Panc1 (cell line): ENCODE results near the gene SORBS1. TPM values are rescaled to one million over a fixed set of nuclear protein-coding genes. Genes with fewer than 3 reads are reported as not detected.
A peak's percentile ranks its signal among the peaks of the same experiment; 100 is the strongest.

ENCODE experiments used
- ATAC-seq: fragments of 200-7000 bp; cut with Tn5 transposase; 2 replicates; pipeline ENCODE4 v1.9.1; 2020; ENCODE audit warnings: mild to moderate bottlenecking, moderate library complexity
- BruUV-seq: library from RNA; stranded (reverse); fragments of 400-500 nt; replicated peaks from 2 replicates; lab custom pipeline; 2021; lab: Mats Ljungman, UMichigan
- CTCF ChIA-PET: fragments of 300-600 bp; sonication (Branson Sonifier 250); formaldehyde crosslinking; loops from one replicate; lab custom pipeline; 2022; ENCODE audit warnings: antibody characterized with exemption; lab: Charles Lee
- POLR2A ChIA-PET: fragments of 300-600 bp; sonication (Branson Sonifier 250); formaldehyde crosslinking; loops from one replicate; lab custom pipeline; 2022; ENCODE audit warnings: antibody characterized with exemption; lab: Charles Lee
- DNase-seq: peaks from one replicate; pipeline ENCODE4 v3.0.0-alpha.2; 2010; ENCODE audit warnings: low read depth, low spot score
- H3K27ac ChIP-seq: 2 replicates; pipeline ENCODE4 v1.5.1; 2011; ENCODE audit warnings: mild to moderate bottlenecking, low read length, inconsistent platforms
- H3K27me3 ChIP-seq: fragments of 200-500 bp; sonication (Bioruptor generic); 2 replicates; pipeline ENCODE4 v1.6.0; 2014; ENCODE audit warnings: low read length, inconsistent platforms; ENCODE audit not compliant: control insufficient read depth, insufficient read depth
- H3K36me3 ChIP-seq: fragments of 200-500 bp; sonication (Bioruptor generic); 2 replicates; pipeline ENCODE4 v1.5.1; 2014; ENCODE audit warnings: inconsistent platforms, mild to moderate bottlenecking, low read length, moderate library complexity; ENCODE audit not compliant: control insufficient read depth, insufficient read depth
- H3K4me1 ChIP-seq: 2 replicates; pipeline ENCODE4 v1.5.1; 2011; ENCODE audit warnings: inconsistent platforms, mild to moderate bottlenecking, low read length, moderate library complexity; ENCODE audit not compliant: control insufficient read depth, insufficient read depth
- H3K4me3 ChIP-seq, 2 experiments: 2 replicates each; pipeline ENCODE4 v1.5.1; 2011 to 2012; ENCODE audit warnings: low read depth in 2 of 2, low read length in 2 of 2, mild to moderate bottlenecking in 2 of 2, inconsistent platforms in 1 of 2, moderate library complexity in 1 of 2
- H3K9me3 ChIP-seq: fragments of 200-500 bp; sonication (Bioruptor generic); 2 replicates; pipeline ENCODE4 v1.5.1; 2014; ENCODE audit warnings: low read depth, mild to moderate bottlenecking, inconsistent platforms, low read length, moderate library complexity; ENCODE audit not compliant: control insufficient read depth, insufficient read depth
- POLR2AphosphoS5 ChIP-seq: IDR thresholded peaks from 2 replicates; pipeline ENCODE4 v1.6.1; 2012; ENCODE audit warnings: mild to moderate bottlenecking, low read depth, low read length, moderate library complexity
- SIN3A ChIP-seq: IDR thresholded peaks from 2 replicates; pipeline ENCODE4 v1.6.1; 2012; ENCODE audit warnings: low read depth, mild to moderate bottlenecking, low read length, moderate library complexity, borderline replicate concordance; ENCODE audit not compliant: insufficient read depth
- TCF7L2 ChIP-seq: IDR thresholded peaks from 2 replicates; pipeline ENCODE4 v1.6.1; 2011; ENCODE audit warnings: mild to moderate bottlenecking, low read depth, low read length, inconsistent platforms
- in situ Hi-C: cut with HindIII; loops from 2 replicates; pipeline ENCODE4 v1.10.0; 2016; ENCODE audit warnings: low sequenced_read_pairs, low pct_unique_long_range_greater_than_20kb
- intact Hi-C: fragments of 100-400 bp; cut with micrococcal nuclease; formaldehyde crosslinking; loops from one replicate; pipeline ENCODE4 v1.10.0; 2022; ENCODE audit not compliant: unreplicated experiment
- total RNA-seq: library from RNA; stranded (reverse); gene quantifications from one replicate; pipeline ENCODE4 v1.2.1, GENCODE V29; 2021; ENCODE audit not compliant: unreplicated experiment
- TF ChIP-seq, protein P1 (sequence below): fragments of 450-650 bp; IDR thresholded peaks from 2 replicates; pipeline ENCODE4 v1.5.1; 2017; ENCODE audit warnings: mild to moderate bottlenecking
- TF ChIP-seq, protein P2 (sequence below), 2 experiments: IDR thresholded peaks; 2 replicates each; pipeline ENCODE4 v1.6.1; 2011 to 2012; ENCODE audit warnings: low read depth in 2 of 2, control low read depth in 1 of 2, low read length in 1 of 2, mild to moderate bottlenecking in 1 of 2, moderate library complexity in 1 of 2; ENCODE audit not compliant: insufficient read depth in 1 of 2

SORBS1 gene
- total RNA-seq, 1 experiment from 2014 or later = 29.4 TPM

DNA sequence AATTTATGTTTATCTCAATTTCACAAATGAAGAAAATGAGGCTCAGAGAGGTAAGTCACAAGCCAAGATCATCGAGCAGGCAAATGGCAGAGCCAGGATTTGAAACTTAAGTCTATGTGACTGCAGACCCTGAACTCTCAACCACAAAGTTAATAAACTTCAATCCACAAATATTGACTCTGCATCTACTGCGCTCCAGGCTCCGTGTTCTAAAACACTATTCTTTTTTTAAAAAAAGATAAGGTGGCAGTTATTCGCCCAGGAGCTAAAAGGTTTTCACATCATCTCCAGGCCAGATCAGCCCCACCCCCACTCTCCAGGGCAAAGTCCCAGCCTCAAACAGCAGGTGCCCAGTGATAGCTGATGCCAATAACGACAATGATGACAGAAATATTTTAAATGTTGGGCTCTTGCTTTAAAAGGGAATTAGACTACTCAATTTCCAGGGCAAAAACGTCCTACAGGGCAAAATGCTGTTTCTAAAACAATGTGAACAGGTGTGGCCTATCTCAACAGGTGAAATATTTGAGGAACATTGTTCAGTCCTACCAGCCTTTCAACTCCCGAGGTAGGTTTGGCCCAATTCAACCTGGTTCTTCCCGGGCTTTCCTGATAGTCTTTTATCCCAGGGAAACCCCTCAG is 85.2 kb downstream of the SORBS1 start:
- CTCF ChIA-PET = no interaction called here
- in situ Hi-C loops (no loop called here), intact Hi-C loops (no loop called here)
- Histone ChIP-seq H3K4me1 (peaks cover 31% of the 10 kb centered on the region), H3K4me3 (no peak overlapping the region), H3K27ac (peak overlapping the region; percentile 60), H3K27me3 (no peaks in the 10 kb centered on the region), H3K9me3 (no peaks in the 10 kb centered on the region), H3K36me3 (no peaks in the 10 kb centered on the region)
- DNase-seq (no peak), ATAC-seq (no peak)
- no peak for TF ChIP-seq TCF7L2
- no TSS peak for BruUV-seq
- POLR2A ChIA-PET = no interaction called here

DNA sequence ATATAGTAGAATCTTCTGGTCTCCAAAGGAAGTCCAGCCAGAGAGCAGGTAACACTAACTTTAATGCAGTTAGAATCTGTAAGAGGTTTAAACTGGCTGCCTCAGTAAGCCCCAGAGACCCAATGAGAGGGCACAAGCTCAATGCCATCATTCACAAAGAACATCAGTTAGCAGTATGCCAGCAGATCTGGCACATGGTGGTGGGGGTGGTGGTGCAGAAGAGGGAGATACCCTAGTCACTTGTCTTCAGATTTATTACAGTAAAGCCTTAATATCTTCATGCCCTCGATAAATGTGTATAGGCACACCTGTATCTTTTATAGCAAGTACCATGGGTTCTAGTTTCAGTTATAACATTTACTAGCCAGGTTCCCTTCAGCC is 86.2 kb downstream of the SORBS1 start:
- POLR2A ChIA-PET = no interaction called here
- BruUV-seq = no TSS peak
- no peak for ATAC-seq

More for the DNA sequence above, 86.2 kb downstream of the SORBS1 start:
- H3K36me3 ChIP-seq = no peaks in the 10 kb centered on the region
- intact Hi-C loops (no loop called here), in situ Hi-C loops (no loop called here)
- CTCF ChIA-PET = no interaction called here
- no peaks in the 10 kb centered on the region for H3K27me3 ChIP-seq
- H3K4me3 ChIP-seq = no peak overlapping the region
- H3K27ac ChIP-seq = peak overlapping the region; percentile 60
- peaks cover 32% of the 10 kb centered on the region for H3K4me1 ChIP-seq
- TF ChIP-seq SIN3A (no peak), POLR2AphosphoS5 (no peak), TCF7L2 (no peak)
- TF ChIP-seq, protein P1, sequence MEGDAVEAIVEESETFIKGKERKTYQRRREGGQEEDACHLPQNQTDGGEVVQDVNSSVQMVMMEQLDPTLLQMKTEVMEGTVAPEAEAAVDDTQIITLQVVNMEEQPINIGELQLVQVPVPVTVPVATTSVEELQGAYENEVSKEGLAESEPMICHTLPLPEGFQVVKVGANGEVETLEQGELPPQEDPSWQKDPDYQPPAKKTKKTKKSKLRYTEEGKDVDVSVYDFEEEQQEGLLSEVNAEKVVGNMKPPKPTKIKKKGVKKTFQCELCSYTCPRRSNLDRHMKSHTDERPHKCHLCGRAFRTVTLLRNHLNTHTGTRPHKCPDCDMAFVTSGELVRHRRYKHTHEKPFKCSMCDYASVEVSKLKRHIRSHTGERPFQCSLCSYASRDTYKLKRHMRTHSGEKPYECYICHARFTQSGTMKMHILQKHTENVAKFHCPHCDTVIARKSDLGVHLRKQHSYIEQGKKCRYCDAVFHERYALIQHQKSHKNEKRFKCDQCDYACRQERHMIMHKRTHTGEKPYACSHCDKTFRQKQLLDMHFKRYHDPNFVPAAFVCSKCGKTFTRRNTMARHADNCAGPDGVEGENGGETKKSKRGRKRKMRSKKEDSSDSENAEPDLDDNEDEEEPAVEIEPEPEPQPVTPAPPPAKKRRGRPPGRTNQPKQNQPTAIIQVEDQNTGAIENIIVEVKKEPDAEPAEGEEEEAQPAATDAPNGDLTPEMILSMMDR = no peak
- TF ChIP-seq, protein P2, sequence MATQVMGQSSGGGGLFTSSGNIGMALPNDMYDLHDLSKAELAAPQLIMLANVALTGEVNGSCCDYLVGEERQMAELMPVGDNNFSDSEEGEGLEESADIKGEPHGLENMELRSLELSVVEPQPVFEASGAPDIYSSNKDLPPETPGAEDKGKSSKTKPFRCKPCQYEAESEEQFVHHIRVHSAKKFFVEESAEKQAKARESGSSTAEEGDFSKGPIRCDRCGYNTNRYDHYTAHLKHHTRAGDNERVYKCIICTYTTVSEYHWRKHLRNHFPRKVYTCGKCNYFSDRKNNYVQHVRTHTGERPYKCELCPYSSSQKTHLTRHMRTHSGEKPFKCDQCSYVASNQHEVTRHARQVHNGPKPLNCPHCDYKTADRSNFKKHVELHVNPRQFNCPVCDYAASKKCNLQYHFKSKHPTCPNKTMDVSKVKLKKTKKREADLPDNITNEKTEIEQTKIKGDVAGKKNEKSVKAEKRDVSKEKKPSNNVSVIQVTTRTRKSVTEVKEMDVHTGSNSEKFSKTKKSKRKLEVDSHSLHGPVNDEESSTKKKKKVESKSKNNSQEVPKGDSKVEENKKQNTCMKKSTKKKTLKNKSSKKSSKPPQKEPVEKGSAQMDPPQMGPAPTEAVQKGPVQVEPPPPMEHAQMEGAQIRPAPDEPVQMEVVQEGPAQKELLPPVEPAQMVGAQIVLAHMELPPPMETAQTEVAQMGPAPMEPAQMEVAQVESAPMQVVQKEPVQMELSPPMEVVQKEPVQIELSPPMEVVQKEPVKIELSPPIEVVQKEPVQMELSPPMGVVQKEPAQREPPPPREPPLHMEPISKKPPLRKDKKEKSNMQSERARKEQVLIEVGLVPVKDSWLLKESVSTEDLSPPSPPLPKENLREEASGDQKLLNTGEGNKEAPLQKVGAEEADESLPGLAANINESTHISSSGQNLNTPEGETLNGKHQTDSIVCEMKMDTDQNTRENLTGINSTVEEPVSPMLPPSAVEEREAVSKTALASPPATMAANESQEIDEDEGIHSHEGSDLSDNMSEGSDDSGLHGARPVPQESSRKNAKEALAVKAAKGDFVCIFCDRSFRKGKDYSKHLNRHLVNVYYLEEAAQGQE (IDR thresholded peaks at IDR 0.05; ENCODE audit: insufficient read depth in 1 of 2, low read depth in 2 of 2, low read length in 1 of 2) = no peak
- no peak for DNase-seq
- no peaks in the 10 kb centered on the region for H3K9me3 ChIP-seq
